Activated naive CD4-positive, alpha-beta T cell treated with anti-CD3 and anti-CD28 coated beads, Interleukin-2, amount 50 U/mL, for 16 hours (primary cell): ENCODE results near the gene FHIP2A.
A peak's percentile ranks its signal among the peaks of the same experiment; 100 is the strongest.
"Not testable (repeated sequence)": the region's sequence is repeated elsewhere in the genome, so short reads cannot be mapped to it uniquely, and the experiment has no call there.

Experiments
- DNase-seq: peaks from one replicate; pipeline ENCODE4 v3.0.0-alpha.2; 2020

Gene FHIP2A

DNA sequence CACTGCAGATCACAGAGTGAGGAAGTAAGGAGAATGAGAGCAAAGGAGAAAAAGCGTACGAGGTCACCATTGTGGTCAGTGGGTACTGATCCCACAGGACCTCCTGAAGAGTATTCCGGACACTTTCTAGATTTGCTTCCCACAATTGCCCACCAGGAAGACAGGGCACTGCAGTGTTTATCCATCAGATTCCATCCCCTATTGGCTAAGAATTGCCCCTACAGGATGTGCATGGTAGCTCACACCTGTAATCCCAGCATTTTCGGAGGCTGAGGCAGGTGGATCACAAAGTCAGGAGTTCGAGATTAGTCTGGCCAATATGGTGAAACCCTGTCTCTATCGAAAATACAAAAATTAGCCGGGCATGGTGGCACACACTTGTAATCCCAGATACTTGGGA is 5.3 kb upstream of the FHIP2A start:
- DNase-seq: no peak

DNA sequence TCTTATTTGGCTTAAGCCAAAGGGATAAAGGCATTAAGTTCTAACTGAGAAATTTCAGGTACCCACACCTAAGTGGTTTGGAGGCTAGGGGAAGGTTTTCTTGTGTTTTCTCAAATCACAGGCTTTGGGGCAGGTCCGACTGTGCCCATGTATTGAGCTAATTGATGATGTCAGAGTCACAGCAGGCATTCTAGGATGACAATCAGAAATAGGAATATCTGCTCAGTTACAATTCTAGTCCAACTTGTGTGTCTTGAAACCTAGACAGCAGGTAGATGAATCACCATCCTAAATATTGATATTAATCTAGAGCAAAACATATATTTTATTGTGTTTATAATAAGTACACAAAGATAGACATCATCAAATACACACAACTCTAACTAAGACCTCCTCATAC is 2.3 kb upstream of the FHIP2A start:
- no peak for DNase-seq

DNA sequence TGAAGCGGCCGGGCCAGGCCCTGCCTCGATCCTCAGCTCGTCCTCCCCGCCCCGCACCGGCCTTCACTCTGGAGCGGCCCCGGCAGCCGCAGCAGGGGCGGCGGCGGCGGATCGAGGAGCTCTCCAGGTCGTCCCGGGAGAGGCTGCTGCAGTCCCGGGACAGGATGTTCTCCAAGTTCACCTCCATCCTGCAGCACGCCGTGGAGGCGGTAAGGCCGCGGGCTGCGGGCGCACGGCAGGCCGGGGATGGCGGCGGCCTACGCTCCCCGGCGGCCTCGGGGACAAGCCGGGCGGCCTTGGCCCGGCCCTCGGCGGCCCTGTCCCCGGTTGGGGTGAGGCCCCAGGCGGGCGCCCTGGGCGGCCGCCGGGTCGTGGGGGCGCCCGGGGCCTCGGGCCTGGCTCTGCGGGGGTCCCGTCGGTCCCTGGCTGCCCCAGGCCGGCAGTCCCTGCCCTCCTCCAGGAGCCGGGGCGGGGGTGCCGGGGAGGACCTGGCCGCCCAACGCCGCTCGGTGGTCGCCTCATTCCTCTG is 399 bp downstream of the FHIP2A start:
- DNase-seq: no peak

DNA sequence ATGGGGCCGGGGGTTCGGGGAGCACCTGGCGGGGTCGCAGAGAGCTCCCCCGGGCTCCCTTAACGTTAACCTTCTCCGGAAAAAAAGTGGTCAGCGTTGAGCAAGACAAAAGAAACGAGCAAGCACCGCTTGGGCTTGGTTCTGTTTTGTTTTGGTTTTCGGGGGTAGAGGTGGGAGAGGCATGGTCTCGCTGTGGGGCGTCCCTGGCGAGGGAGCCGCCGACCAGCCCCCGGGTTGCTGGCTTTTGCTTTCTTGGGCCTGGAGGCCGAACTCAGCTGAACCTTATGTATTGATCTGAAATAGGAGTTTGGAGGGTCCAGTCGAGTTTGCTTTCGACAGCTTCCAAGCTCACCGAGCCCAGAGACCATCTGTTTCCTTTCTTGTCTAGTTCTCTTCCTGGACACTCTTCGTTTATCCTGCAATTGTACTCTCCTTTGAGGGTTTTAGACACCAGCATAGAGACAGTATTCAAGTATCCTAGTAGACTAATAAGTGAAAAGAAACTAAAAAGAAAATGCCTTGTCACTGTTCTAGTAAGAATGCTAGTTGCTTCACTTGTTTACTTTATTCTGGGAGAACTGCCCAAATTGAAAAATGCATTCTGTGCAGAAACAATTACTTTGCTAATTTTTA is 980 bp downstream of the FHIP2A start:
- peak; percentile 23 for DNase-seq

DNA sequence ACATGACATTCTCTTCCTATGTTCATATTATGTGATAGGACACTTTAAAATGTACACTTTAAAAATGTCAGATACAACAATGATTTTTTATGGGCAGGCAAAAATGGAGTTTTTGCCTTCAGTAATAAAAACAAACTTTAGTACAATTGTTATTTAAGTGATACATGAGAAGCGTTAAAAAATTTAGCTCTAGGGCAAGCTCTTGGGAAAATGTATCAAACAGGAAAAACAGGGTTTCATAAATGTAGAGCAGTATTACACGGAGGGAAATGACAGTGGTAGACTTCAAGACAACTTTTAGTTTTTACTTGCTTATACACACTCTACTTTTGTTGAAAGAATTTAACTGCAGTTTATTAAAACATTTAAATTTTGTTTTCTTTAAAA is 1.5 kb downstream of the FHIP2A start:
- DNase-seq: no peak

DNA sequence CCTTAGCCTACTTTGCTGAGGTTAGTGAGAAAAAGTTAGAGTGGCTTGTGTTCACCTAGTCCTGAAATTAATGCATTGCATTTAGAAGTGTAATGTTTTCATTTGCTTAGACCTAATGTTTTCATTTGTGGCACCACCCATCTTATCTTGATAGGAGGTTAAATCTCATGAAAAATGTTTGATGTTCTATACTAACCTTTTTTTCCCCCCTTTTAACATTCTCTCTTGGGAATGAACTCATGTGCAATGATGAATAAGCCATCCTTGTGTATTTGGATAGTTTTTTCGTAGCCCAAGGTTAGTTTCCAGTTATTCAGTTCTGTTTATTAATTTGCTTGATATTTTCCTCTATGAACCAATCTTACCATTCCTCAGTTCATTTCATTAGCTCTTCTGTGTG is 2.8 kb downstream of the FHIP2A start:
- no peak for DNase-seq

DNA sequence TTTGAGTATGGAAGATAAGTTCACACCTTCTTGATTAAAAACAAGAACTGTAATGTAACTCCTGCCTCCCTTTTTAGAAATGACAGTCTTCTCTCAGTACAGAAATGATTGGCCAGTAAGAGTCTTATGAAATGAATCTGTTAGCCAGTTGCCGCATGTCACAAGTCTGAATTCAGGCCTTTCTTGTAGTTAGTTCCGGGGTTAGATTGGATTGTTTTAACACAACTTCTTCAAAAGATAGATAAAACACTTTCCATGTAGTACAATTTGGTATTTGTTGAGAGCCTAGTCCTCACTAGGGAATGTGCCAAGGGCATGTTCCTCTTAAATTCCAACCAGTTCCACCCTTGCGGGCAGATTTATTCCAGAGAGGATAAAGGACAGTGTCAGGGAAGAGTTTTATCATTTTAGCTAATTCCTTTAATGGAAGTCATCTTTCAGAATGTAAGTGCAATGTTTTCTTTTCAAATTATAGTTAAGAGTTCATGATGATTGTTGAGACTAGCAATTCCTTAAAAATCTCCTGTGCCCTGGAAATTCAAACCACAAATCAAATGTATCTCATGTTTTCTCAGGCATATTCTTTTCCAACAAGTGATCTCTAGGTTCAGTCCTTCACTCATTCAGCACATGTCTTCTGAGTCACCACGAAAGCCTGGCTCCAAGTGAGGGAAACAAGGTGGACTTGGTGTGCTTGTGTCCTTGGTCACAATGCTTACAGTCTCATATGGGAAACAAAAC is 4.1 kb downstream of the FHIP2A start:
- no peak for DNase-seq

DNA sequence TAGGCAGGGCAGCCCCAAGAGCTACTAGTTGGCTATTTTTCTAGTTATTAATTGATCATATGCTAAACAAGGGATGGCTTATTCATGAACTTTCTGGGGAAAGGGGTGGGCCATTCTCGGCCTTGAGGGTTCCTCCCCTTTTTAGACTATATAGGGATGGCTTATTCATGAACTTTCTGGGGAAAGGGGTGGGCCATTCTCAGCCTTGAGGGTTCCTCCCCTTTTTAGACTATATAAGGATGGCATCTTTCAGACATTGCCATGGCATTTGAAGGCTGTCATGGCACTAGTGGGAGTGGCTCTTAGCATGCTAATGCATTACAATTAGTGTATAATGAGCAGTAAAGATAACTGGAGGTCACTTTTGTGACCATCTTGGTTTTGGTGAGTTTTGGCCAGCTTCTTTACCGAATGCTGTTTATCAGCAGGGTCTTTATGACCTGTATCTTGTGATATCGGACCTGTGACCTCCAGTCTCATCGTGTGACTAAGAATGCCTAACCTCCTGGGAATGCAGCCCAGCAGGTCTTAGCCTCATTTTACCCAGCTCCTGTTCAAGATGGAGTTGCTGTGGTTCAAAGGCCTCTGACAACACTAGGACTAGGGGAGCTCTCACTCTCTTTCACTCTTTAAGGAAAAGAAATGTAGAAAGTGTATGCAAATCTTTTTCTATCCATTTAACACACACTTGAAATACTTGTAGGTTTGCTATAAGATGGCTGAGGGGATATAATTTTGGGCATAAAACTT is 7.8 kb downstream of the FHIP2A start:
- no peak for DNase-seq

DNA sequence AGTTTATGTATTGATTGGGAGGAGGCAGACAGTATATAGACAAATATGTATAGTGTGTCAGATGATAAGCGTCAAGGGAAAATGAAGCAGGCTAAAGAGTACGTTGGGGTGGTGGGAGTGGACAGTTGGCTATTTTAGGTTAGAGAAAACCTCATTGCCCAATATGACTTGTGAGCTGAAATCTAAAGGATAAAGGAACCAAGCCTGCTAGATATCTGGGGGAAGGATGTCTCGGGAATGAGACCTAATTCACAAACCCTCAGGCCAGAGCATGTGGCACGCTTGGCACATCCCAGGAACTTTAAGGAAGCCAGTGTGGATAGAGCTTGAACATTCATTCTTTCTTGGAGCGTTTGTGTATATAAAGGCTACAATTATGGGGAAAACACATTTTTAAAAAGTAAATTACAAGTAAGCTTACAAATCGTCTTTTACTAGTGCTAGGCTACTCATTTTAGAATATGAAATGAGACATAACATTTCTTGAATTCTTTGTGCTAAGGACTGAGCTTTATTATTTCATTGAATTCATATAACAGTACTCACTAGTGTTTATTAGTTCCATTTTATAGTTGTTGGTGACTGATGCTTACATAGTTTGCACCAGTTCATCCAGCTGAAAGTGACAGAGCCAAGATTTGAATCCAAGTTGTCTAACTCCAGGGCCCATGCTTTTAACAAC is 9.7 kb downstream of the FHIP2A start:
- DNase-seq: no peak

DNA sequence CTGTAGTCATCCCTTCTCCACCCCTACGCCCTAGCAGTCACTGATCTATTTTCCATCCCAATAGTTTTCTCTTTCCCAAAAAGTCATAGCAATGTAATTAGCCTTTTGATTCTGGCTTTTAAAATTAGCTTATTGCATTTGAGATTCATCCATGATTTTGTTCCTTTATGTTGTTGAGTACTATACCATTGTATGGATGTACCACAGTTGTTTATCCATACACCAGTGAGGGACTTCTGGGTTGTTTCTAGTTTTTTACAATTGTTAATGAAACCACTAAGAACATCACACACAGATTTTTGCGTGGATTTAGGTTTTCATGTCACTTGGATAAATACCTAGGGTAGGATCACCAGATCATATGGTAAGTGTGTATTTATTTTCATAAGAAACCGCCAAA is 16.1 kb downstream of the FHIP2A start:
- no peak for DNase-seq

DNA sequence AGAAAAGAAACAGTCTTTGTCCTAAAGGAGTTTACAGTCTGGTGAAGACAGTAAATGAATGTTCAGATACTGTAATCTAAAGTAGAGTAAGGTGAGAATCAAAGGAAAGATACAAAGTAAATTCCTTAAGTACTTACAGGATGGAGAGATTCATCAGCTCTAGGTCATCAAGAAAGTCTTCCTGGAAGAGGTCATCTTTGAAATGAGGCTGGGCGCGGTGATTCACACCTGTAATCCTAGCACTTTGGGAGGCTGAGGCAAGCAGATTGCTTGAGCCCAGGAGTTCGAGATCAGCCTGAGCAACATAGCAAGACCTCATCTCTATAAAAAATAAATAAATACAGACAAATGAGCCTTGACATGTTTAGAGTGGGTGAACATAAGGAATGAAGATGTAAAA is 18.3 kb downstream of the FHIP2A start:
- DNase-seq: no peak

DNA sequence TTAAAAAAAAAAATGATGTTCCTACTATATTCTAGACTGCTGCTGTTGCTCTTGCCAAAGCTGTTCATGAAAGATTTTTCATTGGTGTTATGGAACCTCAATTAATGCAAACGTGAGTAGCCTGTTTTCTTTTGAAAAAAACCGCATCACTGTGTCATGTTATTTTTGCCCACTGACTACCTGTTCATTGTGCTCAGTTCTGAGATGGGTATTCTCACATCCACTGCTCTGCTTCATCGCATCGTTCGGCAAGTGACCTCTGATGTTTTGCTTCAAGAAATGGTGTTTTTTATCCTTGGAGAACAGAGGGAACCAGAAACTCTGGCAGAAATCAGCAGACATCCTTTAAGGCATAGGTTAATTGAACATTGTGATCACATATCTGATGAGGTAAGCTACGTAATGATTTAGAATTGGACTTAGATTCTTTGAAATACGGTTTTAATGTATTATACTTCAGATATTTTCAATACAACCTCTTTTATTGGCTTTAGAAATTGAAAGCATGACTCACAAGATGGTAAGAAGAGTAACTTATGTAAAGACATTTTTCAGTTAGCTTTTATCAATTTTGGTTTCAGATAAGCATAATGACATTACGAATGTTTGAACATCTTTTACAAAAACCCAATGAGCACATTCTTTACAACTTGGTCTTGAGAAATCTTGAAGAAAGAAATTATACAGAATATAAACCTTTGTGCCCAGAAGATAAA is 24.6 kb downstream of the FHIP2A start:
- no peak for DNase-seq

DNA sequence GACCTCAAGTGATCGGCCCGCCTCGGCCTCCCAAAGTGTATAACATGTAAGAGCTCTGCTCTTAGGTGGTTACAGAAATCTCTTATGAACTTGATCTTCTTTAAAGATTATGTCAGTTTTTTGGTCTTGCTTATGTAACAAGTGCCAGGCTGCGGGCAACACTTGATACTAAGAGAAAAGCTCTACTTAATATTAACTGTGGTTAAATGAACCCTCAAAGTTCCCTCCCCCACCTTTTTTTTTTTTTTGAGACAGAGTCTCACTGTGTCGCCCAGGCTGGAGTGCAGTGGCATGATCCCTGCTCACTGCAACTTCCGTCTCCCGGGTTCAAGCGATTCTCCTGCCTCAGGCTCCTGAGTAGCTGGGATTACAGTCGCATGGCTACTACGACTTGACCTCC is 25.9 kb downstream of the FHIP2A start:
- DNase-seq: not testable (repeated sequence)

DNA sequence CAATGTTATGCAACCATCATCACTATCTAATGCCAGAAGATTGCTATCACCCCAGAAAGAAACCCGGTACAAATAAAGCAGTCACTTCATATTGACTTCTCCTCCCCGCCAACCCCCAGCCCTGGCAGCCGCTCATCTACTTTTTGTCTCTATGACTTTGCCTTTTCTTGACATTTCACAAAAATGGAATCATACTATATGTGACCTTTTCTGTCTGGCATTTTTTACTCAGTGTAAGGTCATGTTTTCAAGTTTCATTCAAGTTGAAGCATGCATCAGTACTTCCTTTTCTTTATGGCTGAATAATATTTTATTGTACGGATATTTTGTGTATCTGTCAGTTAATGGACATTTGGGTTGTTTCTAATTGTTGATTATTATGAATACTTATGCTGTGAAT is 28.1 kb downstream of the FHIP2A start:
- DNase-seq: no peak

DNA sequence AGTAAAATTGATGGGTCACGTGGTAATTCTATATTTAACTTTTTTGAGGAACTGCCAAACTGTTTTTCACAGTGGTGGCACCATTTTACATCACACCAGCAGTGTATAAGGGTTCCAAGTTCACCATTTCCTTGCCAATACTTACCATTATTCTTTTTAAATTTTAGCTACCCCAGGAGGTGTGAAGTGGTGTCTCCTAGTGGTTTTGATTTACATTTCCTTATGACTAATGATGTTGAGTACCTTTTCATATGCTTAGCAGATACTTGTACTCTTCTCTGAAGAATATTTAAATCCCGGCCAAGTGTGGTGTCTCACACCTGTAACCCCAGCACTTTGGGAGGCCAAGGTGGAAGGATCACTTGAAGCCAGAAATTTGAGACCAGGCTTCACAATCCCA is 28.5 kb downstream of the FHIP2A start:
- DNase-seq: no peak

DNA sequence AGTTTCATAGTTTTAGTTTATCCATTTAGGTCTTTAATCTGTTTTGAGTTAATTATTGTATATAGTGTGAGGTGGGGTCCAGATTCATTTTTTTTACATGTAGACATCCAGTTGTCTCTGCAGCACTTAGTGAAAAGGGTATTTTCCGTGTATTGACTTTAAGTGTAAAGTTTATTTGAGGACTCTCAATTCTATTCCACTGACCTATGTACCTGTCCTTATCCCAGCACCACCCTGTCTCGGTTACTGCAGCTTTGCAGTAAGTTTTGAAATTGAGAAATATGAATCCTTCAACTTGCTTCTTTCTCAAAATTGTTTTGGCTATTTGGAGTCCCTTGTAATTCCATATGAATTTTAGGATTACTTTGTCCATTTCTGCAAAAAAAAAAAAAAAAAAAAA is 29.8 kb downstream of the FHIP2A start:
- DNase-seq: no peak

DNA sequence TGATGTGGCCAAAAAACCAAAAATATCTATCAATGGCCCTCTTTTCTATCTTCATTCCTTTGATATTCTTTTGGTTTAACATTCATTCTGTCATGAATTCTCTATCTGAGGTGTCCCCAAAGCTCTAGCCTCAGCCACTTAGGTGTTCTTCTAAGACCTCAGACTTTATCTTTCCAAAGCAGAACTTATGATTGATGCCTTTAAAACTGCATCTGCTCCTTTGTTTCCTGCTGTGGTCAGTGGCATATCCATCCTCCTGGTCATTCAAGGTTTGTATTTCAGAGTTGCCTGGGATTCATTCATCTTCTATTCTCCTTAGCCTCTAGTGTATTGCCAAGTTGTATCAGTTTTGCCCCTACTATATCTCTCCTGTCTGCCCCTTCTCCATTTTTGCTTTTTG is 30.6 kb downstream of the FHIP2A start:
- no peak for DNase-seq

DNA sequence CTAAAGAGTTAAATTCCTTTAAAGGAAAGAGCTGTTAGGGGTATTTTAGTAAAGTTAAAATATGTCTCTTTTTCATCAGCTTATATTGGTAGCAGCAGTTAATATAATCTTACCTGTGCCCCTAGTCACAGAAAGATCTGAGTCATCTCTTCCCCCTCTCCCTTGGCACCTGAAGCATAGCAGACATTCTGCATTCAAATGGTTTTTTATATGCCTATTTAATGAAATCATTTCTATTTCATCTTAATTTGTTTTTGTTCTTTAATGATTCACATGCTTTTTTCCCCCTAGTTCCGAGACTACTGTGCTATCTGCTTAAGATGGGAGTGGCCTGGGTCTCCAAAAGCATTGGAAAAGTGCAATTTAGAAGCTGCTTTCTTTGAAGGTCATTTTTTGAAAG is 33.3 kb downstream of the FHIP2A start:
- DNase-seq: no peak

DNA sequence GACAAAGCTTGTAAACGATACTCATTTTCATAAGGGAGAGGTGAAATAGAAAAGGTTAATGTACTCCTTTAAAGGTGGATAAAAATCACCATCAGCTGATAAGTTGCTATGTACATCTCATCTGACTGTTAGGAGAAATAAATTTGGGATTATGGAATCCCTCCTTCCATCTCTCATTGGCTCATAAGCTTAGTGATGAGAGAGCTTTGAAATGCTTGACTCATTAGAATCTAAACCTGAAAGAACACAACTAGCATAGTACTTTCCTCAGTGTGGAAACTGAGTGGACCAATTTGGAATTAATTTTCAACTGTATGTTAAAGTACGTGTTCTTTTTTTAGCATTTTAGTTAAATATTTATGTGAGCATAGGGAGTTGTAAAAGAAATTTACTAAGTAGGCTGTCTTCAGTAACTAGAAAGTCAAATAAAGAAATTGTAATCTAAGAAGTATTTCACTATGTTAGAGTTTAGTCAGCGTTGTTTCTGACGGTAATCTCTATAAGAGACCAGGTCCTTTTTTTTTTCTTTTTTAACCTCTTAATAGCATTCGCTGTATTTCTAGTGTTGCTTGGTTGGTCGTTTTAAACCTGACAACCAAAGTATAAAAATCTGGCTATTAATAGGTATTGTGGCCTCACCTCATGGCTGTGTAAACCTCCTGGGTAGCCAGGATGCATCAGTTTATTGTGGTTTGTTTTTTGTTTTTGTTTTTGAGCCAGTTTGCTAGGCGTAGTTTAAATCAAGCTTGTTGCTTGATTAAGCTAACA is 34.4 kb downstream of the FHIP2A start:
- DNase-seq: no peak

DNA sequence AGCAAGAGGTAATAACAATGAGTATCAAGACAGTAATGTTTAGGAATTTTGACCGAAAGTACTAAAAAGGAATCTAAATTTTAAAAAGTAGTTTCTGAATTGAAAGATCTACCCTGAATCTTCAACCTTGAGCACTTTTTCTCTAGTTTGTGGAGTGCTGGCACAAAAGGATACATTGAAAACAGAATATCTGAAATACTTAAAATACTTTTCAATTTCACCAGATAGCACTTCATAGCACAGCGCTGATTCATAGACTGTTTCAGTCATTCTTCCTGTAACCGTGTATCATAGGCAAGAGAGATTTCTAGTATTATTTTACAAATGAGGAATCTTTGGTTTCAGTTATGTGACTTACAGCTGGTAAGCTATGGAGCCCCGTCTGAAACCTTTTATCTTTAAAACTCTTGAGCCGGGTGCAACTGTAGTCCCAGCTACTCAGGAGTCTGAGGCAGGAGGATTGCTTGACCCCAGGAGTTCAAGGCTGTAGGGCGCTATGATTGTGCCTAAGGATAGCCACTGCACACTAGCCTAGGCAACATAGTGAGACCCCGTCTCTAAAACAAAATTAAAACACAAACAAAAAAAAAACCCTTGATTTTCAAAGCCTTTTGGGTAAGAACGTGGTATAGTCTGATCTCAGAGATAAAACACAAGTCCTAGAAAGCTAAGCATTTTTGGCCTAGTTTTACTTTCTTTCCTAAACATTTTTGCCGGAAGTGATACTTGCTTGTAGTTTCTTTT is 35.1 kb downstream of the FHIP2A start:
- DNase-seq: no peak

DNA sequence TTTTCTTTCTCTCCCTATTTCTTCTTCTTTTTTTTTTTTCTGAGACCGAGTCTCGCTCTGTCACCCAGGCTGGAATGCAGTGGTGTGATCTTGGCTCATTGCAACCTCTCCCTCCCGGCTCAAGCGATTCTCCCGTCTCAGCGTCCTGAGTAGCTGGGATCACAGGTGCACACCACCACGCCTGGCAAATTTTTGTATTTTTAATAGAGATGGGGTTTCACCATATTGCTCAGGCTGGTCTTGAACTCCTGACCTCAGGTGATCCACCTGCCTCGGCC is 35.6 kb downstream of the FHIP2A start:
- not testable (repeated sequence) for DNase-seq
